Prostate gland (tissue), 2 donors: Measurements from ENCODE around the gene ZEB2.

Source experiments
- POLR2A ChIP-seq: fragments of 450-650 bp; IDR thresholded peaks from one replicate; pipeline ENCODE4 v1.6.1; 2016; ENCODE audit warnings: antibody characterized with exemption, mild to moderate bottlenecking
- POLR2AphosphoS5 ChIP-seq: sonication (generic); formaldehyde crosslinking; IDR thresholded peaks from one replicate; pipeline ENCODE4 v1.6.1; 2017; ENCODE audit warnings: antibody characterized with exemption
- TF ChIP-seq, protein P1 (sequence below), 4 experiments: fragments of 200-600 bp in 2 of 4; fragments of 450-650 bp in 2 of 4; sonication (generic) in 2 of 4; IDR thresholded peaks; 1 replicate in 3 of 4; 2 replicates in 1 of 4; pipeline ENCODE4 v1.5.1; 2016 to 2019; ENCODE audit warnings: antibody characterized with exemption in 4 of 4, mild to moderate bottlenecking in 2 of 4, moderate library complexity in 2 of 4

GRCh38 chr2:144505245-144505831, 14.6 kb downstream of the ZEB2 start:
- TF ChIP-seq, protein P1, sequence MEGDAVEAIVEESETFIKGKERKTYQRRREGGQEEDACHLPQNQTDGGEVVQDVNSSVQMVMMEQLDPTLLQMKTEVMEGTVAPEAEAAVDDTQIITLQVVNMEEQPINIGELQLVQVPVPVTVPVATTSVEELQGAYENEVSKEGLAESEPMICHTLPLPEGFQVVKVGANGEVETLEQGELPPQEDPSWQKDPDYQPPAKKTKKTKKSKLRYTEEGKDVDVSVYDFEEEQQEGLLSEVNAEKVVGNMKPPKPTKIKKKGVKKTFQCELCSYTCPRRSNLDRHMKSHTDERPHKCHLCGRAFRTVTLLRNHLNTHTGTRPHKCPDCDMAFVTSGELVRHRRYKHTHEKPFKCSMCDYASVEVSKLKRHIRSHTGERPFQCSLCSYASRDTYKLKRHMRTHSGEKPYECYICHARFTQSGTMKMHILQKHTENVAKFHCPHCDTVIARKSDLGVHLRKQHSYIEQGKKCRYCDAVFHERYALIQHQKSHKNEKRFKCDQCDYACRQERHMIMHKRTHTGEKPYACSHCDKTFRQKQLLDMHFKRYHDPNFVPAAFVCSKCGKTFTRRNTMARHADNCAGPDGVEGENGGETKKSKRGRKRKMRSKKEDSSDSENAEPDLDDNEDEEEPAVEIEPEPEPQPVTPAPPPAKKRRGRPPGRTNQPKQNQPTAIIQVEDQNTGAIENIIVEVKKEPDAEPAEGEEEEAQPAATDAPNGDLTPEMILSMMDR (IDR thresholded peaks at IDR 0.05), result no peak
- TF ChIP-seq POLR2A (no peak), POLR2AphosphoS5 (no peak)
